Lung (tissue), 12 donors: ENCODE measurements around the gene LINC00237. TPM values are rescaled to one million over a fixed set of nuclear protein-coding genes. Genes with fewer than 3 reads are reported as not detected.

Source experiments
- ATAC-seq: fragments of 200-7000 bp; cut with Tn5 transposase; one replicate; pipeline ENCODE4 v1.9.1; 2020; ENCODE audit warnings: moderate number of reproducible peaks; ENCODE audit not compliant: insufficient read depth, low FRiP score
- DNase-seq, 3 donors: peaks; one replicate each; pipeline ENCODE4 v3.0.0-alpha.2; 2013 to 2017
- H3K27ac ChIP-seq, 2 donors: one replicate each; pipeline ENCODE4 v1.5.1; 2013; ENCODE audit warnings: mild to moderate bottlenecking in 2 of 2, moderate library complexity in 2 of 2, control low read depth in 1 of 2, inconsistent platforms in 1 of 2, low read depth in 1 of 2, low read length in 1 of 2
- H3K27me3 ChIP-seq, 3 donors: one replicate each; pipeline ENCODE4 v1.5.1; 2013; ENCODE audit warnings: low read length in 2 of 3; ENCODE audit not compliant: control insufficient read depth in 3 of 3, insufficient read depth in 3 of 3
- H3K36me3 ChIP-seq, 4 donors: one replicate each; pipeline ENCODE4 v1.5.1; 2013; ENCODE audit warnings: low read length in 4 of 4, mild to moderate bottlenecking in 1 of 4, moderate library complexity in 1 of 4; ENCODE audit not compliant: control insufficient read depth in 4 of 4, insufficient read depth in 4 of 4
- H3K4me1 ChIP-seq, 5 donors: one replicate each; pipeline ENCODE4 v1.5.1; 2013; ENCODE audit warnings: low read length in 5 of 5, mild to moderate bottlenecking in 2 of 5, moderate library complexity in 1 of 5; ENCODE audit not compliant: control insufficient read depth in 5 of 5, insufficient read depth in 5 of 5
- H3K4me3 ChIP-seq: one replicate; pipeline ENCODE4 v1.5.1; 2013; ENCODE audit warnings: mild to moderate bottlenecking, control low read depth, moderate library complexity
- H3K9ac ChIP-seq, 2 donors: one replicate each; pipeline ENCODE4 v1.5.1; 2013; ENCODE audit warnings: low read length in 2 of 2, control low read depth in 1 of 2; ENCODE audit not compliant: insufficient read depth in 1 of 2
- H3K9me3 ChIP-seq, 4 donors: one replicate each; pipeline ENCODE4 v1.5.1; 2013; ENCODE audit warnings: low read length in 3 of 4, mild to moderate bottlenecking in 1 of 4, moderate library complexity in 1 of 4; ENCODE audit not compliant: control insufficient read depth in 4 of 4, insufficient read depth in 3 of 4
- WGBS, 2 donors: extraction: QIAGEN DNeasy Blood & Tissue Kit; methylation state at CpG; one replicate each; pipeline ENCODE4 v1.1.7; 2013; 5-methylcytosine and 5-hydroxymethylcytosine counted together
- polyA plus RNA-seq, 2 donors: library from polyadenylated mRNA; stranded (reverse); fragments of 200-250 nt; gene quantifications; one replicate each; pipeline ENCODE4 v1.2.1, GENCODE V29; 2013
- total RNA-seq, 2 donors: library from RNA; depleted of rRNA in 1 of 2; stranded (reverse); fragments of >200 nt in 1 of 2; gene quantifications; one replicate each; pipeline ENCODE4 v1.2.1, GENCODE V29; 2014 to 2021
- TF ChIP-seq, protein P1 (sequence below): IDR thresholded peaks from 2 replicates; pipeline ENCODE4 v1.5.1; 2012; ENCODE audit warnings: mild to moderate bottlenecking; ENCODE audit errors: control extremely low read depth, extremely low read depth
- donor health status: control.
- donor health status: control.
- donor health status: Bipolar disorder and iron deficiency.
- donor health status: healthy.
- donor health status: DM: yes; HTN: yes; CAD: no.

The LINC00237 gene
- total and polyA plus RNA-seq, 4 donors: 0.03 TPM; not detected in 3

DNA sequence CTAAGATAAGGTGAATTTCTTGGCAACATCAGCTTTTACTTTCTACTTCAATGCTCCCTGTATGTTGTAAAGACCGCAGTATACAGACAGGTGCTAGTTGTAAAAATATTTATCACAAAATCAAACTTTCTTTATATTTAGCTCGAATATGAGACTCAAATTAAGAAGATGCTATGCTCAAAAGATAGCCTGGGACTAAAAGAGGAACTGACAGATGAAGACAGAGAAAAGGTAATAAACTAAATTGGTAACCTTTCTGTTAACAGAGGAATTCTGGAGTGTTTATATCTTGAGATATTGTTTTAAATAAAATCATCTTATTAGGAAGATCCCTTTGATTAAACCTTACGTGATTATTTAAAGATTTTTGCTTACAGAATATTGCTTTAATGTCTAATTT lies 39.3 kb upstream of the LINC00237 start:
- 91 to 92% methylated on average over 3 of the region's 3 CpGs for WGBS, 2 donors
- no peak for ATAC-seq
- TF ChIP-seq, protein P1, sequence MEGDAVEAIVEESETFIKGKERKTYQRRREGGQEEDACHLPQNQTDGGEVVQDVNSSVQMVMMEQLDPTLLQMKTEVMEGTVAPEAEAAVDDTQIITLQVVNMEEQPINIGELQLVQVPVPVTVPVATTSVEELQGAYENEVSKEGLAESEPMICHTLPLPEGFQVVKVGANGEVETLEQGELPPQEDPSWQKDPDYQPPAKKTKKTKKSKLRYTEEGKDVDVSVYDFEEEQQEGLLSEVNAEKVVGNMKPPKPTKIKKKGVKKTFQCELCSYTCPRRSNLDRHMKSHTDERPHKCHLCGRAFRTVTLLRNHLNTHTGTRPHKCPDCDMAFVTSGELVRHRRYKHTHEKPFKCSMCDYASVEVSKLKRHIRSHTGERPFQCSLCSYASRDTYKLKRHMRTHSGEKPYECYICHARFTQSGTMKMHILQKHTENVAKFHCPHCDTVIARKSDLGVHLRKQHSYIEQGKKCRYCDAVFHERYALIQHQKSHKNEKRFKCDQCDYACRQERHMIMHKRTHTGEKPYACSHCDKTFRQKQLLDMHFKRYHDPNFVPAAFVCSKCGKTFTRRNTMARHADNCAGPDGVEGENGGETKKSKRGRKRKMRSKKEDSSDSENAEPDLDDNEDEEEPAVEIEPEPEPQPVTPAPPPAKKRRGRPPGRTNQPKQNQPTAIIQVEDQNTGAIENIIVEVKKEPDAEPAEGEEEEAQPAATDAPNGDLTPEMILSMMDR: no peak

DNA sequence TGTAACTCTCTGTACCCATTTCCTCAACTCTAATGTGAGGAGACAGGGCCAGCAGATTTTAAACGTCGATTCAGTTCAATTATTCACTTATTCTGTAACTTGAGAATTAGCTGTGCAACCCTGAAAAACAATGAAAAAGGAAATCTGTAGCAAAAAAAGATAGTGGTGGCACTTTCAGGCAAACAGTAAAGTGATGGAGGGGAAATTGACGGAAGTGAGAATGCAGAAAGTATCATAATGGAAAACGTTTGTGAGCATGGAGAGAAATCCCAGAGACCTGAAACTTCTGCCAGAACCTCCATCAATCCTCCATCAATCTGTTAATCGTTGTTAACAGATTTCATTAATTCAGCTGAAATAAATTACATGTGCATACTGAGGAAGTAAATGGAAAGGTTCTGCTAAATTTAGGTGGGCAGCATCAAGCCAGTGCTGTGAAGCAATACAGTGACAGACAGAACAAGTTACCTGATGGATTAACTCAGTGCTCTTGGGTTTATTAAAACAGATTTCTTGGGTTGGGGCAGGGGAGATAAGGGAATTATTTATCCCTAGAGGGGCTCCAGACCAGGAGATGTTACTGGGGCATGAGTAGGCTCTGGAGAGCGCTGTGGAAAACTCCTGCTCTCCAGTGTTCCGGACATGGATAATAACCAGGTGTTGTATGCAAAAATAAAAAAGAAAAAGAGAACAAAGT lies 37.2 kb upstream of the LINC00237 start:
- no peak for ATAC-seq
- H3K4me1 ChIP-seq: no peaks in the 10 kb centered on the region
- WGBS, 2 donors: 89 to 90% methylated on average over 7 of the region's 7 CpGs

More for the DNA sequence above, 39.3 kb upstream of the LINC00237 start:
- DNase-seq: no peak
- peaks cover 2 to 4% (median 3%) of the 10 kb centered on the region in 4 donors for H3K36me3 ChIP-seq
- H3K4me1 ChIP-seq: no peaks in the 10 kb centered on the region
- no peak overlapping the region for H3K27ac ChIP-seq
- H3K9ac ChIP-seq: no peak overlapping the region
- H3K27me3 ChIP-seq: no peaks in the 10 kb centered on the region
- H3K9me3 ChIP-seq: no peaks in the 10 kb centered on the region
- no peak overlapping the region for H3K4me3 ChIP-seq

DNA sequence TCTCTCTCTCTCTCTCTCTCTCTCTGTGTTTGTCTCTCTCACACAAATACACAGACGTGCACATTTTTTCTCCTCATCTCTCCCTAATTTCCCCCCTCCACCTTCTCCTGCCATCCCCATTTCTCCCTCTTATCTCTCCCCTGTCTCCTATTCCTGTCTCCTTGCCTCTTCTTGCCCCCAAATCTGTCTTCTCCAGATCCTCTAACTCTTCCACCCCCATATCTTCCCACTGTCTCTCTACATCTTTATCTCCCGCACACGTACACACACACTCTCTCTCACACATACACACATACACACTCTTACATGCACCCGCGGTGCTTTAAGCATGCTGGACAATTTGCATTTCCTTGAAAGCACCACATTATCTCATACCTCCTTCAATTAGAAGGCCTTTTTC lies 35.7 kb upstream of the LINC00237 start:
- 82 to 92% methylated on average over 5 of the region's 5 CpGs for WGBS, 2 donors
- Histone ChIP-seq H3K9ac (no peak overlapping the region), H3K9me3 (no peaks in the 10 kb centered on the region), H3K27me3 (no peaks in the 10 kb centered on the region), H3K27ac (no peak overlapping the region), H3K4me3 (no peak overlapping the region), H3K4me1 (no peaks in the 10 kb centered on the region), H3K36me3 (peaks cover 0 to 9% (median 1%) of the 10 kb centered on the region in 4 donors)
- ATAC-seq (no peak), DNase-seq (no peak)
- TF ChIP-seq, protein P1: no peak

More for the DNA sequence above, 37.2 kb upstream of the LINC00237 start:
- H3K9ac ChIP-seq: no peak overlapping the region
- DNase-seq: no peak
- no peaks in the 10 kb centered on the region for H3K27me3 ChIP-seq
- H3K4me3 ChIP-seq: no peak overlapping the region
- TF ChIP-seq, protein P1: no peak
- H3K27ac ChIP-seq: no peak overlapping the region
- H3K36me3 ChIP-seq: peaks cover 2 to 6% (median 3%) of the 10 kb centered on the region in 4 donors
- H3K9me3 ChIP-seq: no peaks in the 10 kb centered on the region
